ENCODE measurements around the gene LRRK1.

- no peak for TF ChIP-seq CTCF (optimal IDR thresholded peaks at IDR 0.05 in 1 of 3, IDR thresholded peaks at IDR 0.05 in 1 of 3, conservative IDR thresholded peaks at IDR 0.05 in 1 of 3; ENCODE audit: extremely low read depth in 1 of 3, insufficient read depth in 2 of 3, low read length in 3 of 3)
- TF ChIP-seq EZH2 (IDR thresholded peaks at IDR 0.05; ENCODE audit: low read length) = no peak
Observed at GRCh38 chr15:101085311-101085700, 166.1 kb downstream of the LRRK1 start.
